ENCODE measurements around the gene MYO18A. TPM values are rescaled to one million over a fixed set of nuclear protein-coding genes. Genes with fewer than 3 reads are reported as not detected.

Gene MYO18A
- total and polyA plus RNA-seq, 10 of the 15 experiments (the other 5 are each of a cell fraction or from before 2014, with no cell fraction given) = 2.9 to 66.0 (median 24.5) TPM

- intact Hi-C loops (cut with micrococcal nuclease; ENCODE audit: unreplicated experiment) = no loop called here
- ATAC-seq = no peak
- no peak overlapping the region for H3K27ac ChIP-seq (ENCODE audit: control insufficient read depth, insufficient read depth)
- no peak overlapping the region for H2AFZ ChIP-seq (ENCODE audit: control insufficient read depth, low read depth, low read length)
- H4K20me1 ChIP-seq (ENCODE audit: control insufficient read depth, insufficient read depth) = no peaks in the 10 kb centered on the region
- no peak overlapping the region for H3K9ac ChIP-seq (ENCODE audit: control insufficient read depth, insufficient read depth, low read length)
- peaks cover 13% of the 10 kb centered on the region for H3K4me1 ChIP-seq (ENCODE audit: control insufficient read depth, insufficient read depth, low read length)
- no peak for FAIRE-seq
- ChIA-PET RAD21 (ENCODE audit: unreplicated experiment) (no interaction called here), POLR2A (no interaction called here), SMC1A (ENCODE audit: uncharacterized antibody, unreplicated experiment) (no interaction called here), CTCF (interaction anchor here (1.4 kb wide), 1 partner anchor 71 kb away, joined by 4 read pairs; no protein-coding TSS in a partner anchor)
- no peak for DNase-seq (ENCODE audit: low read depth, low spot score)
- no peaks in the 10 kb centered on the region for H3K9me3 ChIP-seq (replicated peaks; ENCODE audit: control insufficient read depth, insufficient read depth, low read length)
- in situ Hi-C loops (cut with MboI) = no loop called here
- no peak overlapping the region for H3K4me2 ChIP-seq (ENCODE audit: control insufficient read depth, insufficient read depth)
- H3K27me3 ChIP-seq (replicated peaks in 1 of 2; ENCODE audit: control insufficient read depth in 2 of 2, insufficient read depth in 2 of 2, low read length in 1 of 2) = peaks cover 2 to 4% of the 10 kb centered on the region in 2 experiments; a peak in 3 of 4 replicates
- BruUV-seq (replicated peaks) = no TSS peak
- TF ChIP-seq NR2C2 (IDR thresholded peaks at IDR 0.05; ENCODE audit: borderline replicate concordance, control insufficient read depth, insufficient read length, low read depth) = no peak
- no peak for TF ChIP-seq FOS (IDR thresholded peaks at IDR 0.05; ENCODE audit: borderline replicate concordance, extremely low read depth, insufficient read length)
- no peak for TF ChIP-seq NRF1 (conservative IDR thresholded peaks at IDR 0.05; ENCODE audit: low read depth, low read length)
- TF ChIP-seq RB1 (IDR thresholded peaks at IDR 0.05; ENCODE audit: borderline replicate concordance) = no peak
- no peak overlapping the region for H3K4me3 ChIP-seq
- no peaks in the 10 kb centered on the region for H3K79me2 ChIP-seq (ENCODE audit: control insufficient read depth, insufficient read depth, low read length)
- 3% methylated on average over 5 of the region's 5 CpGs for WGBS (ENCODE audit: insufficient coverage, insufficient replicate concordance, low lambda C conversion rate, missing lambda C conversion rate)
- H3K36me3 ChIP-seq (ENCODE audit: control insufficient read depth in 2 of 2, insufficient read depth in 2 of 2, low read length in 1 of 2) = no peaks in the 10 kb centered on the region
Measured at GRCh38 chr17:29046473-29046839, 133.7 kb downstream of the MYO18A start.

GRCh38 chr17:29045734-29046472 is 134.3 kb downstream of the MYO18A start:
- SMC1A ChIA-PET (ENCODE audit: uncharacterized antibody, unreplicated experiment) = no interaction called here
- in situ Hi-C loops (cut with MboI) = no loop called here
- TF ChIP-seq E2F4 (IDR thresholded peaks at IDR 0.05; ENCODE audit: low read depth, low read length) (no peak), JUND (IDR thresholded peaks at IDR 0.05; ENCODE audit: low read depth, low read length) (no peak), TBL1XR1 (IDR thresholded peaks at IDR 0.05; ENCODE audit: low read depth, low read length) (no peak), MTA2 (IDR thresholded peaks at IDR 0.05; ENCODE audit: low read depth) (no peak), ZNF592 (IDR thresholded peaks at IDR 0.05) (no peak), ASH2L (IDR thresholded peaks at IDR 0.05; ENCODE audit: borderline replicate concordance, low read depth) (no peak), TCF3 (IDR thresholded peaks at IDR 0.05; ENCODE audit: borderline replicate concordance, insufficient read depth, low read depth, low read length) (no peak)

More at GRCh38 chr17:29045734-29046472, 134.3 kb downstream of the MYO18A start:
- H3K27me3 ChIP-seq (replicated peaks in 1 of 2; ENCODE audit: control insufficient read depth in 2 of 2, insufficient read depth in 2 of 2, low read length in 1 of 2) = peaks cover 2 to 4% of the 10 kb centered on the region in 2 experiments; a peak in 3 of 4 replicates
- RAD21 ChIA-PET (ENCODE audit: unreplicated experiment) = no interaction called here
- H4K20me1 ChIP-seq (ENCODE audit: control insufficient read depth, insufficient read depth) = no peaks in the 10 kb centered on the region
- H3K4me1 ChIP-seq (ENCODE audit: control insufficient read depth, insufficient read depth, low read length) = peaks cover 13% of the 10 kb centered on the region
- intact Hi-C loops (cut with micrococcal nuclease; ENCODE audit: unreplicated experiment) = no loop called here
- H2AFZ ChIP-seq (ENCODE audit: control insufficient read depth, low read depth, low read length) = no peak overlapping the region
- ATAC-seq (no peak), FAIRE-seq (no peak), DNase-seq (ENCODE audit: low read depth, low spot score) (no peak)
- POLR2A ChIA-PET = no interaction called here
- H3K79me2 ChIP-seq (ENCODE audit: control insufficient read depth, insufficient read depth, low read length) = no peaks in the 10 kb centered on the region
- no peak overlapping the region for H3K4me3 ChIP-seq
- H3K4me2 ChIP-seq (ENCODE audit: control insufficient read depth, insufficient read depth) = no peak overlapping the region
- no peaks in the 10 kb centered on the region for H3K9me3 ChIP-seq (replicated peaks; ENCODE audit: control insufficient read depth, insufficient read depth, low read length)
- 30% methylated on average over 7 of the region's 7 CpGs for WGBS (ENCODE audit: insufficient coverage, insufficient replicate concordance, low lambda C conversion rate, missing lambda C conversion rate)
- no peaks in the 10 kb centered on the region for H3K36me3 ChIP-seq (ENCODE audit: control insufficient read depth in 2 of 2, insufficient read depth in 2 of 2, low read length in 1 of 2)
- CTCF ChIA-PET = interaction anchor here (1.4 kb wide), 1 partner anchor 71 kb away, joined by 4 read pairs; no protein-coding TSS in a partner anchor
- no peak overlapping the region for H3K27ac ChIP-seq (ENCODE audit: control insufficient read depth, insufficient read depth)
- no peak overlapping the region for H3K9ac ChIP-seq (ENCODE audit: control insufficient read depth, insufficient read depth, low read length)
- BruUV-seq (replicated peaks) = no TSS peak

Data from GM12878 (cell line).